ENCODE results near the gene AQP6.

The AQP6 gene

GRCh38 chr12:49955899-49956662 lies 16.7 kb upstream of the AQP6 start:
- no peak for DNase-seq (ENCODE audit: low read depth)

GRCh38 chr12:49956663-49957569 lies 15.8 kb upstream of the AQP6 start:
- no peak for DNase-seq (ENCODE audit: low read depth)

GRCh38 chr12:49957570-49957967 lies 15.2 kb upstream of the AQP6 start:
- DNase-seq (ENCODE audit: low read depth) = no peak

GRCh38 chr12:49959685-49960473 lies 12.9 kb upstream of the AQP6 start:
- DNase-seq (ENCODE audit: low read depth) = no peak

GRCh38 chr12:49960474-49961110 lies 12.2 kb upstream of the AQP6 start:
- no peak for DNase-seq (ENCODE audit: low read depth)

GRCh38 chr12:49961111-49961922 lies 11.4 kb upstream of the AQP6 start, which contains the start of gene AQP5:
AQP5 (plus strand) TSS chr12:49961872; CDS start chr12:49962018, 146 bp downstream.
- DNase-seq (ENCODE audit: low read depth) = no peak

- DNase-seq (ENCODE audit: low read depth) = no peak
These were observed 10.6 kb upstream of the AQP6 start for GRCh38 chr12:49961993-49962764.

- DNase-seq (ENCODE audit: low read depth) = no peak
These were observed 9.6 kb upstream of the AQP6 start for GRCh38 chr12:49962861-49963765.

- DNase-seq (ENCODE audit: low read depth) = no peak
These were observed 8.6 kb upstream of the AQP6 start for GRCh38 chr12:49963976-49964815.

- no peak for DNase-seq (ENCODE audit: low read depth)
These were observed 7.7 kb upstream of the AQP6 start for GRCh38 chr12:49964849-49965624.

- no peak for DNase-seq (ENCODE audit: low read depth)
These were observed 6.9 kb upstream of the AQP6 start for GRCh38 chr12:49965836-49966235.

- DNase-seq (ENCODE audit: low read depth) = no peak
These were observed 6.2 kb upstream of the AQP6 start for GRCh38 chr12:49966511-49967041.

GRCh38 chr12:49967042-49967776 lies 5.5 kb upstream of the AQP6 start:
- peak; percentile 76 for DNase-seq (ENCODE audit: low read depth)

- no peak for DNase-seq (ENCODE audit: low read depth)
These were observed 4.9 kb upstream of the AQP6 start for GRCh38 chr12:49967777-49968250.

GRCh38 chr12:49968471-49968870 lies 4.3 kb upstream of the AQP6 start:
- no peak for DNase-seq (ENCODE audit: low read depth)

- DNase-seq (ENCODE audit: low read depth) = no peak
These were observed 3.7 kb upstream of the AQP6 start for GRCh38 chr12:49969027-49969426.
